ENCODE measurements around the gene LRBA. TPM values are rescaled to one million over a fixed set of nuclear protein-coding genes. Genes with fewer than 3 reads are reported as not detected.

LRBA gene
- total RNA-seq, 1 donor from 2014 or later, result 63.4 TPM

- no peak for DNase-seq (ENCODE audit: low read depth, low spot score)
Observed at GRCh38 chr4:150875367-150875766, 139.7 kb downstream of the LRBA start.

- no peak for DNase-seq (ENCODE audit: low read depth, low spot score)
Observed at GRCh38 chr4:150874338-150875226, 140.5 kb downstream of the LRBA start.

- peak; percentile 33 for DNase-seq (ENCODE audit: low read depth, low spot score)
Observed at GRCh38 chr4:150867148-150867547, 147.9 kb downstream of the LRBA start.

- no peak for DNase-seq (ENCODE audit: low read depth, low spot score)
Observed at GRCh38 chr4:150863456-150863855, 151.6 kb downstream of the LRBA start.

- DNase-seq (ENCODE audit: low read depth, low spot score), result no peak
Observed at GRCh38 chr4:150862829-150863228, 152.3 kb downstream of the LRBA start.

- no peak for DNase-seq (ENCODE audit: low read depth, low spot score)
Observed at GRCh38 chr4:150859453-150859852, 155.6 kb downstream of the LRBA start.

GRCh38 chr4:150855981-150856510, 159.0 kb downstream of the LRBA start:
- DNase-seq (ENCODE audit: low read depth, low spot score), result no peak

GRCh38 chr4:150854600-150854999, 160.5 kb downstream of the LRBA start:
- no peak for DNase-seq (ENCODE audit: low read depth, low spot score)

GRCh38 chr4:150853882-150854281, 161.2 kb downstream of the LRBA start:
- DNase-seq (ENCODE audit: low read depth, low spot score), result no peak

GRCh38 chr4:150852216-150852615, 162.9 kb downstream of the LRBA start:
- no peak for DNase-seq (ENCODE audit: low read depth, low spot score)

GRCh38 chr4:150849016-150849415, 166.1 kb downstream of the LRBA start:
- no peak for DNase-seq (ENCODE audit: low read depth, low spot score)

- DNase-seq (ENCODE audit: low read depth, low spot score), result no peak
Observed at GRCh38 chr4:150828159-150828558, 186.9 kb downstream of the LRBA start.

GRCh38 chr4:150827226-150827625, 187.9 kb downstream of the LRBA start:
- DNase-seq (ENCODE audit: low read depth, low spot score), result no peak

- no peak for DNase-seq (ENCODE audit: low read depth, low spot score)
Observed at GRCh38 chr4:150826306-150826705, 188.8 kb downstream of the LRBA start.

- no peak for DNase-seq (ENCODE audit: low read depth, low spot score)
Observed at GRCh38 chr4:150822407-150822806, 192.7 kb downstream of the LRBA start.

GRCh38 chr4:150821641-150822040, 193.4 kb downstream of the LRBA start:
- no peak for DNase-seq (ENCODE audit: low read depth, low spot score)

GRCh38 chr4:150820409-150820808, 194.7 kb downstream of the LRBA start:
- no peak for DNase-seq (ENCODE audit: low read depth, low spot score)

GRCh38 chr4:150818661-150819060, 196.4 kb downstream of the LRBA start:
- DNase-seq (ENCODE audit: low read depth, low spot score), result no peak

GRCh38 chr4:150817804-150818528, 197.1 kb downstream of the LRBA start:
- no peak for DNase-seq (ENCODE audit: low read depth, low spot score)

- no peak for DNase-seq (ENCODE audit: low read depth, low spot score)
Observed at GRCh38 chr4:150817017-150817416, 198.1 kb downstream of the LRBA start.

- no peak for DNase-seq (ENCODE audit: low read depth, low spot score)
Observed at GRCh38 chr4:150816491-150816890, 198.6 kb downstream of the LRBA start.

- no peak for DNase-seq (ENCODE audit: low read depth, low spot score)
Observed at GRCh38 chr4:150814873-150815272, 200.2 kb downstream of the LRBA start.

Data from pulmonary artery endothelial cell (primary cell).